DND-41 (cell line): ENCODE results near the gene LARP4B.

Experiments used
- ATAC-seq: fragments of 200-7000 bp; cut with Tn5 transposase; 3 replicates; pipeline ENCODE4 v1.9.1; 2021; ENCODE audit warnings: low read depth; ENCODE audit not compliant: insufficient read depth
- DNase-seq: peaks from one replicate; pipeline ENCODE4 v3.0.0-alpha.2; 2020
- H2AFZ ChIP-seq: 2 replicates; pipeline ENCODE4 v1.6.0; 2012; ENCODE audit warnings: low read depth, low read length
- H3K27ac ChIP-seq: 2 replicates; pipeline ENCODE4 v1.5.1; 2012; ENCODE audit warnings: low read length, inconsistent platforms
- H3K27me3 ChIP-seq: fragments of 200-600 bp; sonication (generic); 2 replicates; pipeline ENCODE4 v1.6.0; 2012; ENCODE audit warnings: low read length, mild to moderate bottlenecking, inconsistent platforms; ENCODE audit not compliant: insufficient read depth, poor library complexity
- H3K36me3 ChIP-seq: 2 replicates; pipeline ENCODE4 v1.5.1; 2012; ENCODE audit warnings: low read length, inconsistent platforms; ENCODE audit not compliant: insufficient read depth
- H3K4me1 ChIP-seq: 2 replicates; pipeline ENCODE4 v1.5.1; 2012; ENCODE audit warnings: mild to moderate bottlenecking, low read length; ENCODE audit not compliant: insufficient read depth
- H3K4me2 ChIP-seq: 2 replicates; pipeline ENCODE4 v1.6.0; 2012; ENCODE audit warnings: mild to moderate bottlenecking, moderate library complexity, low read length, inconsistent platforms; ENCODE audit not compliant: insufficient read depth
- H3K4me3 ChIP-seq, 2 experiments: fragments of 200-600 bp in 1 of 2; shearing (Covaris generic) in 1 of 2; 2 replicates each; pipeline ENCODE4 v1.5.1; 2012 to 2016; ENCODE audit warnings: inconsistent platforms in 2 of 2, low read length in 2 of 2, mild to moderate bottlenecking in 2 of 2, low read depth in 1 of 2, moderate library complexity in 1 of 2
- H3K79me2 ChIP-seq: 2 replicates; pipeline ENCODE4 v1.6.0; 2012; ENCODE audit warnings: low read length, inconsistent platforms; ENCODE audit not compliant: insufficient read depth
- H3K9ac ChIP-seq: 2 replicates; pipeline ENCODE4 v1.6.0; 2012; ENCODE audit warnings: low read depth, mild to moderate bottlenecking, inconsistent platforms, low read length, moderate library complexity
- H3K9me3 ChIP-seq: 2 replicates; pipeline ENCODE4 v1.5.1; 2012; ENCODE audit warnings: low read length, moderate library complexity, mild to moderate bottlenecking, inconsistent platforms; ENCODE audit not compliant: insufficient read depth, severe bottlenecking
- H4K20me1 ChIP-seq: 2 replicates; pipeline ENCODE4 v1.6.0; 2012; ENCODE audit warnings: low read length; ENCODE audit not compliant: insufficient read depth
- EZH2 ChIP-seq: IDR thresholded peaks from 3 replicates; pipeline ENCODE4 v1.6.1; 2012; ENCODE audit warnings: borderline replicate concordance, low read depth, mild to moderate bottlenecking, moderate library complexity, low read length, inconsistent platforms; ENCODE audit not compliant: severe bottlenecking
- TF ChIP-seq, protein P1 (sequence below): IDR thresholded peaks from 2 replicates; pipeline ENCODE4 v1.5.1; 2012; ENCODE audit warnings: borderline replicate concordance, low read length, moderate library complexity, mild to moderate bottlenecking; ENCODE audit not compliant: poor library complexity, severe bottlenecking; ENCODE audit errors: extremely low read depth

Gene LARP4B

DNA sequence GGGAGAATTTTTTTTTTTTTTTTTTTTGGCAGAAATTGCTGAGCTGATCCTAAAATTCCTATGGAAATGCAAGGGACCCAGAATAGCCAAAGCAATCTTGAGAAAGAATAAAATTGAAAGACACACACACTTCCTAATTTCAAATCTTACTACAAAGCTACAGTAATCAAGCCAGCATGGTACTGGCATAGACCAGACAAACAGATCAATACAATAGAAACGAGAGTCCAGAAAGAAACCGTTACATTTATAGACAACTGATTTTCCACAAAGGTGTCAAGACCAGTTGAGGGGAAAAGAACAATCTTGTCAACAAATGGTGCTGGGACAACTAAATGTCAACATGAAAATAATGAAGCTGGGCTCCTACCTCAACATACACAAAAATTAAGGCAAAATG is 34.5 kb downstream of the LARP4B start:
- Histone ChIP-seq H3K79me2 (peaks cover 97% of the 10 kb centered on the region), H3K9me3 (no peaks in the 10 kb centered on the region), H3K4me3 (no peak overlapping the region), H3K27ac (no peak overlapping the region), H2AFZ (no peak overlapping the region), H3K4me1 (no peaks in the 10 kb centered on the region), H3K27me3 (no peaks in the 10 kb centered on the region), H3K36me3 (peaks cover 3% of the 10 kb centered on the region; the same call in 1 of the 2 replicates), H4K20me1 (peaks cover 53% of the 10 kb centered on the region), H3K4me2 (no peak overlapping the region), H3K9ac (no peak overlapping the region)
- ATAC-seq (no peak), DNase-seq (no peak)
- TF ChIP-seq, protein P1, sequence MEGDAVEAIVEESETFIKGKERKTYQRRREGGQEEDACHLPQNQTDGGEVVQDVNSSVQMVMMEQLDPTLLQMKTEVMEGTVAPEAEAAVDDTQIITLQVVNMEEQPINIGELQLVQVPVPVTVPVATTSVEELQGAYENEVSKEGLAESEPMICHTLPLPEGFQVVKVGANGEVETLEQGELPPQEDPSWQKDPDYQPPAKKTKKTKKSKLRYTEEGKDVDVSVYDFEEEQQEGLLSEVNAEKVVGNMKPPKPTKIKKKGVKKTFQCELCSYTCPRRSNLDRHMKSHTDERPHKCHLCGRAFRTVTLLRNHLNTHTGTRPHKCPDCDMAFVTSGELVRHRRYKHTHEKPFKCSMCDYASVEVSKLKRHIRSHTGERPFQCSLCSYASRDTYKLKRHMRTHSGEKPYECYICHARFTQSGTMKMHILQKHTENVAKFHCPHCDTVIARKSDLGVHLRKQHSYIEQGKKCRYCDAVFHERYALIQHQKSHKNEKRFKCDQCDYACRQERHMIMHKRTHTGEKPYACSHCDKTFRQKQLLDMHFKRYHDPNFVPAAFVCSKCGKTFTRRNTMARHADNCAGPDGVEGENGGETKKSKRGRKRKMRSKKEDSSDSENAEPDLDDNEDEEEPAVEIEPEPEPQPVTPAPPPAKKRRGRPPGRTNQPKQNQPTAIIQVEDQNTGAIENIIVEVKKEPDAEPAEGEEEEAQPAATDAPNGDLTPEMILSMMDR, result no peak
- TF ChIP-seq EZH2, result no peak

DNA sequence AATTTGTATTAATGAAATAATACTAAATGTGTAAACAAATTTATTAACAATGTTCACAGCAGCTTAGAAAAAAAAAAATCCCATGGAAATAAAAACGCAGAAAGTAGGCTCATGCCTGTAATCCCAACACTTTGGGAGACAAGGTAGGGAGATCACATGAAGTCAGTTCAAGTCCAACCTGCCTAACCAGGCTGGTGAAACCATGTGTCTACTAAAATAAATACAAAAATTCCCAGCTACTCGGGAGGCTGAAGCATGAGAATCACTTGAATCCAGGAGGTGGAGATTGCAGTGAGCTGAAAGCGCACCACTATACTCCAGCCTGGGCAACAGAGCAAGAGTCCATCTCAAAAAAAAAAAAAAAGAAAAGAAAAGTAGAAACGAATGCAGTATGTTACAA is 36.2 kb downstream of the LARP4B start:
- TF ChIP-seq, protein P1, result no peak
- no peak for TF ChIP-seq EZH2
- no peak overlapping the region for H3K9ac ChIP-seq
- no peak overlapping the region for H2AFZ ChIP-seq
- H3K4me3 ChIP-seq, result no peak overlapping the region
- no peak overlapping the region for H3K4me2 ChIP-seq
- H3K79me2 ChIP-seq, result peaks cover 98% of the 10 kb centered on the region
- no peaks in the 10 kb centered on the region for H3K4me1 ChIP-seq
- ATAC-seq, result no peak
- DNase-seq, result no peak
- H3K27ac ChIP-seq, result no peak overlapping the region
- peaks cover 3% of the 10 kb centered on the region; the same call in 1 of the 2 replicates for H3K36me3 ChIP-seq
- H3K9me3 ChIP-seq, result no peaks in the 10 kb centered on the region
- H3K27me3 ChIP-seq, result no peaks in the 10 kb centered on the region
- peaks cover 64% of the 10 kb centered on the region for H4K20me1 ChIP-seq

DNA sequence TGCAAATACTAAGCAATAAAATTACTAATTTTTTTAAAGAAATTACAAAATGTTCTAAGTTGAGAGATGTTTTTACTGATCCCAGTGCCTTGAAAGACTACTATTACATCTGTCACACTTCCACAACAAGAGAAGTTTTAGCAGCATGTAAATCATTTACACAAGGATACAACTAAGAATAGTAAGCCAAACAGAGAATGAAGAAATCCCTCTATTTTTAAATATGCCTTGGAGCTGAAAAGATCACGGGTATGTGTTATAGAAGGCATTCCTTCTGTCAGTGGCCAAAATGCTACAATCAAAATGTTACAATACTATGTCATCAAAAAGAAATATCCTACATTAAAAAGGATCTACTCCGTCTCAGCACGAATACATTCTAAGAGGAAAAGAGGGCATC is 52.6 kb downstream of the LARP4B start:
- ATAC-seq, result no peak
- H3K27ac ChIP-seq, result no peak overlapping the region

DNA sequence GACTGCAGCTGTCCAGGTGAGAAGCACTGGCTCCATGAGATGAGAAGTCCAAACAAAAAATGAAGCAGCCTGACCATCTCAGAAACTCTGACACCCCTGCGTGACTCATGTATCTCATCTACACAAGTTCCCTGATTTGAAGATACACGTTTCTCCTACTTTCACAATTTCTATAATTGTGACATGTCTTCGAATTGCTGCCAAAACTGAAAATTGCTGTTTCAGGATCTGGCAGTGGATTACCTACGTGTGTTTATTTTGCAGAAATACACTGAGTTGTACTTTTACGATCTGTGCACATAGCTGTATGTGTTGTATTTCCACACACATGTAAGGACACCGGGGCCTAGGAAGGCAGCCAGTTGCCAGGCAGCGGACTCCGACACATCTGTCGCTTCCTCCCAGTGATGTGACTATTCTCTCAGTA is 53.2 kb downstream of the LARP4B start:
- Histone ChIP-seq H3K27ac (no peak overlapping the region), H3K9ac (no peak overlapping the region), H4K20me1 (peaks cover 46% of the 10 kb centered on the region), H3K9me3 (no peaks in the 10 kb centered on the region), H3K27me3 (no peaks in the 10 kb centered on the region), H3K4me3 (no peak overlapping the region), H3K79me2 (peaks cover 85% of the 10 kb centered on the region), H2AFZ (no peak overlapping the region), H3K4me2 (no peak overlapping the region), H3K4me1 (no peaks in the 10 kb centered on the region), H3K36me3 (peaks cover 91% of the 10 kb centered on the region)
- DNase-seq, result no peak
- no peak for ATAC-seq
- TF ChIP-seq, protein P1, result no peak
- TF ChIP-seq EZH2, result no peak

More for the DNA sequence above, 52.6 kb downstream of the LARP4B start:
- H3K4me2 ChIP-seq, result no peak overlapping the region
- H3K79me2 ChIP-seq, result peaks cover 84% of the 10 kb centered on the region
- H3K4me1 ChIP-seq, result no peaks in the 10 kb centered on the region
- H3K36me3 ChIP-seq, result peaks cover 93% of the 10 kb centered on the region
- H4K20me1 ChIP-seq, result peaks cover 46% of the 10 kb centered on the region
- no peak for DNase-seq
- H3K4me3 ChIP-seq, result no peak overlapping the region
- TF ChIP-seq EZH2, result no peak
- TF ChIP-seq, protein P1, result no peak
- H3K9me3 ChIP-seq, result no peaks in the 10 kb centered on the region
- H3K9ac ChIP-seq, result no peak overlapping the region
- no peak overlapping the region for H2AFZ ChIP-seq
- H3K27me3 ChIP-seq, result no peaks in the 10 kb centered on the region
